DLD1 (cell line): ENCODE measurements around the gene FOCAD.
"Not testable (repeated sequence)": the region's sequence is repeated elsewhere in the genome, so short reads cannot be mapped to it uniquely, and the experiment has no call there.

Source experiments
- in situ Hi-C: cut with HindIII; loops from 2 replicates; pipeline ENCODE4 v1.10.0; 2017; ENCODE audit warnings: low sequenced_read_pairs

Gene FOCAD

DNA sequence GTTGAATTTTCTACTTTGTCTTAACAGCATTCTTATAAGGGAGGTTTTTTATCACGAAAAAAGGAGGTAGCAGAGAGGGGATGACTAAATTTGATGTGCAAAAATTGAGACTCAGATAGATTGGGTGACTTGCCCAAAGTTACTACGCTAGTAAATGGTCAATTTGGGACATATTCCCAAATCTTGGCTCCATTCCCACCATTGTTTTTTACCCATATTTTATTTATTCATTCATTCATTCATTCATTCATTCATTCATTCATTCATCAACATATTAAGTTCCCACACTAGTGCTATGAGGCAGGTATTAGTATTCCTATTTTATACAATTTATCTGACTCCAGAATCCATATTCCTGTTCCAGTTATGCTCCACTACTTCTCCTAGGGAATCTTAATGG is 261.8 kb downstream of the FOCAD start:
- in situ Hi-C loops: no loop called here

DNA sequence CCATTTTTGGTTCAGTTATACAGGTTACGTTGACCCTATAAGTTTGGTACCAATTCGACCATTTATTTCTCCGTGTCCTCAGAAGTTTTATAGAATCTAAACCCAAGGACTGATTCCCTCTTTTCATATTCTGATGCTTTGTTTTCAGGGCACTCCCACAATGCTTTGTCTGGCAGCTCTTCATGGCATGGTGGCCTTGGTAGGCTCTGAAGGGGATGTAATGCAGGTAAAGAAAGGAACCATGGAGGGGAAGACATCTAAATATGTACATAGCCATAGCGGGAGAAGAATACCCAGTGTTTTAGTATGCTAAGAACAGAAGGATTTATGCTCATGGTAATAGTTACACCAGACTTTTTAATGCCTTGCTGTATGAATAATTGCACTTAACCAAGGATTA is 264.6 kb downstream of the FOCAD start:
- in situ Hi-C loops: no loop called here

DNA sequence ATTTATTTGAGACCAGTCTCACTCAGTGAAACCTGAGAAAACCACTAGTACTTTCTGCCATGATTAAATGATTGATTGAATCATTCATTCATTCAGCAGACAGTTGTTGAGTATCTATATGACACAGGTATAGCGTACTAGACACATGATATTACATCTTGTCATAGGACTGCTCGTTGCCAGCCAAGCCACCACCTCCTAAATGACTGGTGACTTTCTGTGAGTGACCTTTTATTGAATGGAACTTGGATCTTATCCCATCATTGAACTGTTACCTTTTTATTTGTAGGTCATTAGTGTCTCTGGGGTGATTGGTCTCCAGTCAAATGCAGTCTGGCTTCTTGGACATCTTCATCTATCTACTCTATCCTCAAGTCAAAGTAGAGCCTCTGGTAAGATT is 266.6 kb downstream of the FOCAD start:
- in situ Hi-C loops: no loop called here

DNA sequence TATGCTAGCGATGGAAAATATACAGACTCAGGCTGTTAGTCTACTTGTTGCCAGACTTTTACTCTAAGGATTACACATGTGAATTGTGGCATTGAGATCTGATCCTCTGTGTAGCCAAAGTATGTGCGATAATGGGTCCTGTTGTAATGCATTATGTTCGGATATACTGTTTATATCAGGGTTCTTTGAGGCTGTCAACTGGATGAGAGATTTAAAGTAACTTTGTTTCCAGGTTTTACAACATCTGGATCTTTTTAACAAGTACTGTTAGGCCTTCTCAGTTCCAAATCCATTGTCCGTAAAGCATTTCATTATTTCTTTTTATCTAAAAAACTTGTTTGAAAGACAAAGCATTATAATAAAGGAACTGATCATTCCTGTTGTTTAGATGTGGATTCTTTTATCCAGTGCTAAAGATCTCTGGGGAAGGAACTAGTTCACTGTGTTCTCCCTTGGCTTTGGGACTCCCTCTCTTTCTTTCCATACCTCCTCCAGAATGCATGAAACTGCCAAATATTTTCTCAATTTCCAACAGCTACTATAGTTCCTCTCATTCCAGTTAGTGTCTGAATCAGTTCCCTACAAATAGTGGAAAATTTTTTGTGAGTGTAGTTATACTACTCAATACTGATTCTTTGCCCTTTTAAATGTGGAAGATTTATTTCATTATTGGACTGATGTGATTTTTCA is 278.6 kb downstream of the FOCAD start:
- in situ Hi-C loops: no loop called here

DNA sequence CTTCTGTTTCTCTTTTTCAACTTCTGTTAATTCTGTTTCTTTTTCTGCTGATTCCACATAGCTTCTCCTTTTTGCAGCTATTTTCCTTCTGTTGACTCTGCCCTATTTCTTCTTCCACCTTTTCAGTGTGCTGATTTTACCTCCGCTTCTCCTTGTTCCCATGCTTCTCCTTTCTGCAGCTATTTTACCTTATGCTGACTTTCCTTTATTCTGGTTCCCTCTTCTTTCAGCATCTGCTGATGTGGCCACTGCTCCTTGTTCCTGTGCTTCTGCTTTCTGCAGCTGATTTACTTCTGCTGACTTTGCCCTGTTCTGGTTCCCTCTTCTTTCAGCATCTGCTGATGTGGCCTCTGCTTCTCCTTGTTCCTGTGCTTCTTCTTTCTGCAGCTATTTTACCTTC is 288.6 kb downstream of the FOCAD start:
- in situ Hi-C loops: no loop called here

DNA sequence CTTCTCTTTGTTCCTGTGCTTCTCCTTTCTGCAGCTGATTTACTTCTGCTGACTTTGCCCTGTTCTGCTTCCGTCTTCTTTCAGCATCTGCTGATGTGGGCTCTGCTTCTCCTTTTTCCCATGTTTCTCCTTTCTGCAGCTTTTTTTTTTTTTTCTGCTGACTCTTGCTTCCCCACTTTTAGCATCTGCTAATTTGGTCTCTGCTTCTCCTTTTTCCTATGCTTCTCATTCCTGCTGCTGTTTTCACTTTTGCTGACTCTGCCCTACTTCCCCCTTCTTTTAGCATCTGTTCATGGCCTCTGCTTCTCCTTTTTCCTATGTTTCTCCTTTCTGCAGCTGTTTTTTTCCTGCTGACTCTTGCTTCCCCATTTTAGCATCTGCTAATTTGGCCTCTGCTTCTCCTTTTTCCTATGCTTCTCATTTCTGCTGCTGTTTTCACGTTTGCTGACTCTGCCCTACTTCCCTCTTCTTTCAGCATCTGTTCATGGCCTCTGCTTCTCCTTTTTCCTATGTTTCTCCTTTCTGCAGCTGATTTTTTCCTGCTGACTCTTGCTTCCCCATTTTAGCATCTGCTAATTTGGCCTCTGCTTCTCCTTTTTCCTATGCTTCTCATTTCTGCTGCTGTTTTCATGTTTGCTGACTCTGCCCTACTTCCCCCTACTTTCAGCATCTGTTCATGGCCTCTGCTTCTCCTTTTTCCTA is 289.3 kb downstream of the FOCAD start:
- in situ Hi-C loops: not testable (repeated sequence)

DNA sequence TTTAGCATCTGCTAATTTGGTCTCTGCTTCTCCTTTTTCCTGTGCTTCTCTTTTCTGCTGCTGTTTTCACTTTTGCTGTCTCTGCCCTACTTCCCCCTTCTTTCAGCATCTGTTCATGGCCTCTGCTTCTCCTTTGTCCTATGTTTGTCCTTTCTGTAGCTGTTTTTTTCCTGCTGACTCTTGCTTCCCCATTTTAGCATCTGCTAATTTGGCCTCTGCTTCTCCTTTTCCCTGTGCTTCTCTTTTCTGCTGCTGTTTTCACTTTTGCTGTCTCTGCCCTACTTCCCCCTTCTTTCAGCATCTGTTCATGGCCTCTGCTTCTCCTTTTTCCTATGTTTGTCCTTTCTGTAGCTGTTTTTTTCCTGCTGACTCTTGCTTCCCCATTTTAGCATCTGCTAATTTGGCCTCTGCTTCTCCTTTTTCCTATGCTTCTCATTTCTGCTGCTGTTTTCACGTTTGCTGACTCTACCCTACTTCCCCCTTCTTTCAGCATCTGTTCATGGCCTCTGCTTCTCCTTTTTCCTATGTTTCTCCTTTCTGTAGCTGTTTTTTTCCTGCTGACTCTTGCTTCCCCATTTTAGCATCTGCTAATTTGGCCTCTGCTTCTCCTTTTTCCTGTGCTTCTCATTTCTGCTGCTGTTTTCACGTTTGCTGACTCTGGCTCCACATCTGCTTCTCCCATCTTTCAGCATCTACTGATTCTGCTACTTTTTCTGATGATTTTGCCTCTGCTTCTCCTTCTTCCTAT is 290.3 kb downstream of the FOCAD start:
- in situ Hi-C loops: not testable (repeated sequence)

DNA sequence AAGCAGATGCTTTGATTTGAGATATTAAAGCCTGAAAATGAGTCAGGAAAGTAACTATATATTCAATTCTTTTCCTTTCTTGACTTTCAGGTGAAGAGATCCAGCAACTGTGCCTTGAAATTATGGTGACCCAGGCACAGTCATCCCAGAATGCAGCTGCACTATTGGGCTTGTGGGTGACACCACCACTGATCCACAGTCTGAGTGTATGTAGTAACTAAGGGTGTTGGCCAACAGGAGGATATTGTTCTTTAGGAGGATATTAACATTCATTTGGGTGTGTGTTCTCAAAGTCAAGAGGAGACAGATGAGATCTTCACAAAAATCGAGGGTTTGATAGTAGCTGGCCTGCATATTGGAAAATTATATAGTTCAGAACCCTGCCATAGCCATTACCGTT is 294.2 kb downstream of the FOCAD start:
- in situ Hi-C loops: no loop called here

DNA sequence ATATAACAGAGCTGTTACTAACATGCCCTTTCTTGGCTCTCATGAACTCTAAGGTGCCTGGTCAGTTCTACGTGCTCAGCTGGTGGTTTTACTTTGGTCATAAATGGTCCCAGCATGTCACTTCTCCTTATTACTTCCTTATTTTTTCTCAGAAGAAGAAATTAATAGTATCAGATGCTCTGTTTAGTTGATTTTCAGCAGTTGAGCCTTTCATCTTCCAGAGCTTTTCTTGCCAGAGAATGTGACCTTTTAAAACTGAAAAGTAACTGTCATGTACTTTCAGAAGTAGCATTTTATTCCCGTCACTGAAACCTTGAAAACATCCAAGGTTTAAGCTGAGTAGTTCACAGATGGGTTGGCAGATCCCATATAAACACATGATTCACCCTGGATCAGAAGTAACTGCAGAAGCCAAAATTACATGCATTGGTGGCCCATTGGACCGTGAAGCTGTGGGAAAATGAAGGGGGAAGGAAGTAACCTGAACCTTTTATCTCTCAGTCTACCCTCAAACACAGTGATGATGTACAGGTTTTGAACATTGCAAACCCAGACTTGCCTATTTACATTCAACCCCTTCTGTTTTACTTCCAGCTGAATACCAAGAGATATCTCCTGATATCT is 296.9 kb downstream of the FOCAD start:
- in situ Hi-C loops: no loop called here

DNA sequence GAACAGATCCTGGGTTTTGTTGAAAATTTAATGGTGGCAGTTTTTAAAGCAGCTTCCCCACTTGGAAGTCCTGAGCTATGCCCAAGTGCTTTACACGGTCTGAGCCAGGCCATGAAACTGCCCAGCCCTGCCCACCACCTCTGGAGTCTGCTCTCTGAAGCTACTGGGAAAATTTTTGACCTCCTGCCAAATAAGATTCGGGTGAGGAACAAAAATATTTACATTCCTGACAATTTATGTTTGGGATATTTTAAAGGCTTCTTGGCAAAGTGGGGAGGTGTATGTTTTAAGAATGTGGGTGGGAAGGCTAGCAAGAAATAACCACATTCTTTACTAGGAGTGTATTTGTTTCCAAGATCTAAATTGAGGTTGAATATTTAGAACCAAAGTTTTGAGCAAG is 297.4 kb downstream of the FOCAD start:
- in situ Hi-C loops: no loop called here

DNA sequence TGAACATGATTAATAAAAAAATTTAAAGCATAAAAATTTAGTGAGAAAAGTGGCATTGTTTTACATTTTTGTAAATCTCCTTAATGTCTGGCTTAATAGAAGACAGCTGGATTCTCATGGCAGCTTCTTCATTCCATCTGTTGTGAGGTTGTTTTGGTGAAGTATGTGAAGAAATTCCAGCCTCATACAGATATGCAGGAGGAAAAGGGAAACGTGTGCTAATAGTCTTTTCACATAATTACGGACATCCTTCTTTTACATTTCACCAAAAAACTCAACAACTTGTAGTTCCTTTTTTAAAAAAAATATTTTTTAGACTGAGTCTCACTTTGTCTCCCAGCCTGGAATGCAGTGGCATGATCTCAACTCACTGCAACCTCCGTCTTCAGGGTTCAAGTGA is 300.4 kb downstream of the FOCAD start:
- in situ Hi-C loops: no loop called here

DNA sequence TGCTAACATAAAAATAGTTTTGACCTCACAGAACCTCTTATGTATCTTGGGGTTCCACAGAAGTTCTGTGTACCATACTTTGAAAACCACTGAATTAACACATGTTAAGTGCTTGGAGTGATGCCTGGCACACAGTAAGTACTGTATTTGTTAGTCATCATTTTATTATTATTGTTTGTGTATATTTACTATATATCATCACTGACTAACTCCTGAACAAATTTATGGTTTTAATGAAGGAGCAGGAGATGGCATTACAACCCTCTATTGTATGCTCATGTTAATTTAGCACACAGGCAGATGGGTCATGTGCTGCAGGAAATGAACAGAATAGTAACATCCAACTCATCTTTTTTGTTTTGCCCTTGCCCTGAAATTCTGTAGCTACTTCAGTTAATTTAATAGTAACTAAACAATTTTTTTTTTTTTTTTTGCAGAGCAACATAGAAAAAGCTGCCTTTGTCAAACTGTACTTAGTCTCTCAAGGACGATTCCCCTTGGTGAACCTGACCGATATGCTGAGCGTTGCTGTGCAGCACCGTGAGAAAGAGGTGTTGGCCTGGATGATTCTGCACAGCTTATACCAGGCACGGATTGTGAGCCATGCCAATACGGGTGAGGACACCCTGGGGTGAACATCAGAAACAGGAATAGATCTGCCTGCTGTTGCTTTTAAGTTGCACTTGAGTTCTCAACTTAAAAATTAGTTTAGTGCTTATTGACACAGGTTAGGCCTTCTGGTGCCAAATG is 302.0 kb downstream of the FOCAD start:
- in situ Hi-C loops: no loop called here

DNA sequence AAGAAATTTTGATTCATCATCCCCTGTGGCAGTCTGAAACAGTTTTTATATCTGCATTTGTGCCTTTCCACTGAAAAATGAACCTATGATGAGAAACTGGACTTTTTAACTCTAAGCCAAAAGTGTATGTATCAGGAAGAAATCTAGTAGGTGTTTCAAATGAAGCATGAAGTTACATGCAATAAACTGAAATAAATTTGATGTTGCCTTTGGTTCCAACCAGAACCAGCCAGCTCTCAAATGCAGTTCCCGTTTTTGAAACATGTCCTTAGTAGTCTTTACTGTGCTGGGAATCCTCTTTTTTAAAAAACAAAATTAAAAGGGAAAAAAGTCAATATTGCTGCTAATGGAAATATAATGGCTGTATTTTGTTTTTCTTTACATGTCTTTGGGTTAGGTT is 303.5 kb downstream of the FOCAD start:
- in situ Hi-C loops: no loop called here

DNA sequence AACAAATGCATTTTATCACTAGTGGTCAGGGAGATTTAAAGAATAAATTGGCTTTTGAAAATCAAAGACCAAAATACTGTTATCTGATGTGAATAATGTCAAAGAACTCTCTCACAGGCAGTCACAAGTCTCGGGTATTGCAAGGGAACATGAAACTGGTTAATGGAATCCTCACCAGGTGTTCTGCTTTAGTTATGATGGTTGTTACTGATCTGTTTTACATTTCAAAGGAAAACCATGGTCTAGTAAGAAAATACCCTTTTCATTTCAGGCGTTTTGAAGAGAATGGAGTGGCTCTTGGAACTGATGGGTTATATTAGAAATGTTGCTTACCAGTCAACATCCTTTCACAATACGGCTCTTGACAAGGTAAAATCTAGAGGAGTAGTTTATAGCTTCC is 304.0 kb downstream of the FOCAD start:
- in situ Hi-C loops: no loop called here

DNA sequence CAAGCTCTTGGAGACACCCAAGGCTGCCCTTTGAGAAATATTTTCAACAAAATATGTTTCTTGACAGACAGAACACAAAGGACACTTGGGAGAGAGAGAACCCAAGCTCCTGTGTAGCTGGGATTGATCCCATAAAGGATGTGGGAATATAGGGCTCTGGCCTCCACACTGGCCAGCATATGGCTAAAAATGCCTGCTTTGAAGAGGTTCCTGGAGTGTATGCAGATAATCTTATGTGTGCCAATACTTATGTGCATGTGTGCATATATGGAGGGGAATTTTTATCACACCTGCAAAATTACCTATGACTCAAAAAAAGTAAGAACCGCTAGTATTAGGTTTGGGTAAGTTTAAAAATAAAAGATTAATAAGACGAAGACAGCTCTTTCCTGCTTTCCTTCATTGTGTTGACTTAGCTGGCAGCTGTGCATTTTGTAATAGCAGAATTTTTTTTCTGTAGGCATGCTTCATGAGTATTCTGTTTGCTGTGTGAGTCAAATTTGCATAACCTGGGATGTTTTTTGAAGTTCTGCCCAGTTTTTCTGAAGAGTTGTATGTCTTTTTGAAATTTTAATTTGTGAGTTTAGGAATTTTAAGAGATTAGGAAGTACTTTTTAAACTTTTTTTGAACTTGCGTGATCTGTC is 304.7 kb downstream of the FOCAD start:
- in situ Hi-C loops: no loop called here

DNA sequence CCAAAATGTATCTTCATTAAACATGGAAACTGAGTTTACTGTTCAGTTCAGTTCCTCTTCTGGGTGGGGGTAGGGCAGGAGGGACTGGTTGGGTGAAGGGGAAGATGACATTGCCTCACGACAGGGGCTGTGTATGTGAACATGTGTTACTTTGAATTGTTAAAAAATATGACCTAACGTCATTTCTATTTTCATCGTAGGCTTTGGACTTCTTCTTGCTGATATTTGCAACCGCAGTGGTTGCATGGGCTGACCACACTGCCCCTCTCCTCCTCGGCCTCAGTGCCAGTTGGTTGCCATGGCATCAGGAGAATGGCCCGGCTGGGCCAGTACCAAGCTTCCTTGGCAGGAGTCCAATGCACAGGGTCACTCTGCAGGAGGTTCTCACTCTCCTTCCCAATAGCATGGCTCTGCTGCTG is 305.9 kb downstream of the FOCAD start:
- in situ Hi-C loops: no loop called here

DNA sequence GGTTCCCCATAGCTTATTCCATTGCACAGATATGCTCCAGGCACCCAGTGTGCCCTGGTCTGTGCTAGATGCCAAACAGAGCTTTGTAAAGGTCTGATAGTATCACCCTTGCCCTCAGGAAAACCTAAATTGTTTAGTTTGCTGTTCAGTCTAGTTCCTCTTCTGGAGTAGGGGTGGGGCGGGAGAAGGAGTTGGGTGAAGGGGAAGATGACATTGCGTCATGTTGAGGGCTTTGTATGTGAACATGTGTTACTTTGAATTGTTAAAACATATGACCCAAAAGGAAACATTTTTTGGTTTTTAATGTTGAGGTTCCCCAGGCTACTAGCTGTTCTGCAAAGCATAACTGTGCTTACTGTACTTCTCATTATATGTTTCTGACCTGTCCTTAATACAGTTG is 306.8 kb downstream of the FOCAD start:
- in situ Hi-C loops: no loop called here

DNA sequence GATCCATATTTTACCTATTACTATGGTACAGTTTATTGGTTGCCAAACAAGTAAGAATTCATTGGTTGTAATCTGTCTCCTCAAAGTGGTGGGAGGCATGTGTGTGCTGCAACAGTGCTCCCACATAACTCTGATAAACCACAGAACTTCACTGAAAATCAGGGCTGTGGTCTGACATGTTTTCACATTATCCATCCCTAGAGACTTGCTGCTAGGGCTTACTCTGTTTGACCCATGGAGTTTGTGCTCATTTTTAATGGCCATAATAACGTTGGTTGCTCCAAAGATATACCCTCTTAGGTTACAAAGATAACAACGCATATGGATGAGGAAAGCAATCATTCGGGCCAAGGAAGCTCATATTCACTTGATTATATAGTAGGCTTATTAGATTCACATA is 310.4 kb downstream of the FOCAD start:
- in situ Hi-C loops: no loop called here

DNA sequence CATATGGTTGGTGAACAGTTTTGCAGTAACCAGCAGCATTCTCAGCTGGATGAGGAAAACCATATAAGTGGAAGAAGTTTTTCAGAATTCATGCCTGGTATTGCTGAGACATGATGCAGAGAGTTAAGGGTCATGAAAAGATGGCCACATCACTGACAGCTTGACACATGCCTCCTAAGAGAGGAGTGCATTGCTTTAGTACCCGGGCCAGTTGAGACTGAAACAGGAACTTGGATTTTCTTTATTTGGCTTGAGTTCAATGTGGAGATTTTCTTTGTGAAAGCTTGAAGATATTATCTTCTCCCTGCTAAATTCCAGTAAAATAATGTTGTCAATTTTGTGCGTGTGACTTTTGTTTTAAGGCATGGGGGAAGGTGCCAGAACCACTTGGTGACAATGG is 311.6 kb downstream of the FOCAD start:
- in situ Hi-C loops: no loop called here

DNA sequence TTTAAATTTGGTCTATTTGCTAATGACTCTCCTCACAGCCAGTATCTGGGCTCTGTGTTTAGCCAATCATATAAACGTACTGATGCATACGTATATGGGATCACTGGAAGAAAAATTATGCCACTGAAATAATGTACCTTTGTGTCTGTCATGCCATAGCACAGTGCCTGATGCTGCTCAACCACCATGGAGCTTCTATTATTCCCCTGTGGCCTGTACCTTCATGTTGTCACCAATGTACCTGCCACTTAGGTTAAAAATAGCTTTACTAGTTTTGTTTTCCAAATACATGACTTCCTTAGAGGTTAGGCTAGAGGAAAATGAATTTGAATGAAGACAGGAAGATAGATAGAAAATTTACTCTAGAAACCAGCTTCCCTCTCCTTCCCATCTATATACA is 312.8 kb downstream of the FOCAD start:
- in situ Hi-C loops: no loop called here
